Suprapubic skin (tissue), 4 donors: ENCODE data around the gene SLC8A1.

Experiments
- CTCF ChIP-seq, 2 donors: fragments of 200-600 bp in 1 of 2; fragments of 450-650 bp in 1 of 2; sonication (generic) in 1 of 2; IDR thresholded peaks; one replicate each; pipeline ENCODE4 v1.5.1; 2016 to 2019; ENCODE audit warnings: antibody characterized with exemption in 2 of 2, mild to moderate bottlenecking in 1 of 2, moderate library complexity in 1 of 2
- POLR2A ChIP-seq, 2 donors: fragments of 450-650 bp; IDR thresholded peaks; one replicate each; pipeline ENCODE4 v1.6.1; 2017; ENCODE audit warnings: antibody characterized with exemption in 2 of 2, mild to moderate bottlenecking in 2 of 2, moderate library complexity in 2 of 2
- POLR2AphosphoS5 ChIP-seq, 3 donors: sonication (generic); formaldehyde crosslinking; IDR thresholded peaks; one replicate each; pipeline ENCODE4 v1.6.1; 2017; ENCODE audit warnings: antibody characterized with exemption in 3 of 3

DNA sequence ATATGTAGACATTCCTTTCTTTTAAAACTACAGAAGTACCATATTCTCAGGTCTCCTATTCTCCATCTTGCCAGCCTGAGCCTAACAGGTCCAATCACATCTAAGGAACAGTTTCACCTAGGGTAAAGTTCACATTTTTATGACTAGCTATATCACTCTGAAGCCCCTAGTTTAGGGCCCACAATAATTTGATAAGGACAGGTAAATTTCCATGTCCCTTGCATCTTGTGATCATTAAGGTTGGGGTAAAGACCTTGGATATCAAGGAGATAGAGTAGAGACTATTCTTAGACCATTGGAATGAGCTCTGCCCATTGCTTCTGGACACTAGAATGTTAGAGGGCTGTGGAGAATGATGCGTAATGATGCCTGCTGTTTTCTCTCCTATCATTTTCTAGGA lies 185.7 kb downstream of the SLC8A1 start:
- TF ChIP-seq CTCF (IDR thresholded peaks at IDR 0.05) (no peak), POLR2A (IDR thresholded peaks at IDR 0.05) (no peak), POLR2AphosphoS5 (IDR thresholded peaks at IDR 0.05) (no peak)
